GM03348 (cell line): ENCODE data around the gene WNK2.
"Not testable (repeated sequence)": the region's sequence is repeated elsewhere in the genome, so short reads cannot be mapped to it uniquely, and the experiment has no call there.

Source experiments
- DNase-seq: peaks from one replicate; pipeline ENCODE4 v3.0.0; 2012; ENCODE audit warnings: low spot score

Gene WNK2

DNA sequence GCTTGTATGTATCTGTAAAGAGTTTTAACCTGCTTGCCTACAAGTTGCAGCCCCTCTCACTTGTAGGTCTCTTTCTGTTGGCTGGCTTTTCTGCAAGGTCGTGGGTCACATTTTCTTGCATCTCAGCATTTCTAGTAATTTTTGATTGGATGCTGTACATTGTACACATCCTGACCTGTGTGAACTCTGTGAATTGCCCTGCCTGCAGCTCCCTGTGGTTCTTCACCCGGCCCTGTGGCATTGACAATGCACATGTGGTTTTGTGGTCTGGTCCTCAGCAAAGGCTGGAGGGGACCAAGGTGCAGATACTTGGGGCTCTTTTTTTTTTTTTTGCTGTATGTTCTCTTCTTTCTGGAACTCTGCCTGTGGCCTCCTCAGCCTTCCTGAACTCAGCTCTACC, 53.6 kb downstream of the WNK2 start:
- DNase-seq = no peak

DNA sequence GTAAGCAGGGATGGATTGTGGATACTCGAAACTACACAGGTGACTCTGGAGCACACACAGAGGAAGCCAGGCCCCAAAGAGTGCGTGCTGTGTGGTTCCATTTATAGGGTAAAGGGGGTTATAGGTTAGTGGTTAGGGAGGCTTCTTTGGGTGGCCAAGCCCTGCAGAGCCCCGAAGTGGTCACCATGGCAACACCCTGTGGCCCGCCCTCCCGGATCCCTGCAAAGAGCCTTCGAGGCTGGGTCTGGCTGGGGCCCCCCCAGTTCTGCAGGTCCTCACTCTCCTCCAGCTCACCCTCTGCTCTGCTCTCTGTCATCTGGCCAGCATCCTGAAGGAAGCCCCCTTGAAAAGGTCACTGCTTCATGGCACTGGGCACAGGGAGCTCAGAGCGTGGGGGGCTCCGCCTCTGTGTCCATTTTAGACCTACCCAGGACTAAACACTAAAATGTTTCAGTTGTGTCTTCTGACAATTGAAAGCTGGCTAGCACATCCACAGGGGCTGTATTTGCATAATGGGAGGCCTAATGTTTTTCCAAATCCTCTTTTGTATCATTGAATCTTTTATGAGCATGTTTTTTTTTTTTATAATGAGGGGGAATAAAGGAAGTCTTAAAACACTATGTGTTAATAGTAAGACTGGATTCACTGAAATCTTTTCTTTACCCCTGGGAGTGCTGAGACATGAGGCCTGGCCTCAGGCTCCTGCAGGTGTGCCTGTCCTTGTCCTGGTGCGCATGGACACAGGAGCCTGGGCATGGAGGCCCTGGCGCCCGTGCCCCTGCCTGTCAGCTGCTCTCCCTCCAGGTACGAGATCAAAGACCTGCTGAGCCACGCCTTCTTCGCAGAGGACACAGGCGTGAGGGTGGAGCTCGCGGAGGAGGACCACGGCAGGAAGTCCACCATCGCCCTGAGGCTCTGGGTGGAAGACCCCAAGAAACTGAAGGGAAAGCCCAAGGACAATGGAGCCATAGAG, 55.3 kb downstream of the WNK2 start:
- no peak for DNase-seq

DNA sequence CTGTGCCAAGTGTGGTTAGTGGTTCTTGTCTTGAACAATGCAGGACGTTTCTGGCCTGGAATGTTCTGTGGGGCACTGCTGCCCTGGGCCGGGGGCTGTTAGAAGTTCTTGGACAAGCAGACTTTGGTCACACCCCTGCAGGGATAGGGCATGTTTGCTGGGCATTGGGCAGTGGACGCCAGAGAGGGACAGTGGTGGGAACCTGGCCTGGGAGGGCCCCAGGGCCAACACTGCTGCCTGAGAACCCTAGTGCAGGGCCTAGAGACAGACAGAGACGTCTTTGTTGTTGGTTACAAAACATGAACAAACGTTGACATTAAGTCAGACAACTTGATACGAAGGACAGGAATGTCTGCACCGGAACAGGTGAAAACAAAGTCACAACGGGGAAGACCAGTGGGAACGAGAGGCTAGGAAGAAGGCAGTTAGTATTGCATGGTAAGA, 57.0 kb downstream of the WNK2 start:
- DNase-seq = no peak

DNA sequence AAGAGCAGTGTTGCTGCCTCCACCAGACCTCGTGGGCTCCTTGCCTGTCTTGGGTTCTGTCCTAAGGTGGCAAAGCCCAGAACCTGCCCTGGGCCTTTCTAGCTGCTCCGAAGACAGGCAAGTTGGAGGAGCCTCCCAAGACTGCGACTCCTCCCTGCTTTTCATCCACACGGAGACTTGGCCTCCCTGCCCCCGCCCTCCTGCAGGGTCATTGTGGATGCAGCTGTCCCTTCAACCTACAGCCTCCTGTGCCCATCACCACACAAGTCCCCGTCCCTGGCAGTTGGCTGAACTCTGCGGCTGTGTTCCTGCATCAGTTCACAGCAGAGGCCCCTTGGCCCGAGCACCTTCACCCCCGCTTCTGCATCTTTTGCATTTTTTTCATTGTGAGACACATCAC, 59.2 kb downstream of the WNK2 start:
- DNase-seq = no peak

DNA sequence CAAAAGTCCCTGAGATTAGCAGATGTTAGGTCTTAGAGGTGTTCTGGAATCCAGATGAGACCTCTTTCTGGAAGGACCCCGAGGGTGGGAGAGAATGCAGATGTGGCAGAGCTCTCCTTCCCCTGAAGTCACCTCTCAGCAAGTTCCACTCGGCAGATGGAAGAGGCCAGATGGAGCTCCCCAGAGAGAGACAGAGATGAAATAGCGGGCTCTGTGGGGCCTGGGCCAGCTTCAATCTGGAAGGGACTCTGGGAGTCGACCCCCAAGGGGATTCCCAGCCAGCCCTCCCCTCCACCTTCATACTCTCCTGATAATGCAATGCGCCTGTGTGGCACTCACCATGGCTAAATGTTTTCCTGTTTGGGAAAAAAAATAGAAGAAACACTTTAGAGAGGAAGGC, 60.2 kb downstream of the WNK2 start:
- DNase-seq = no peak

DNA sequence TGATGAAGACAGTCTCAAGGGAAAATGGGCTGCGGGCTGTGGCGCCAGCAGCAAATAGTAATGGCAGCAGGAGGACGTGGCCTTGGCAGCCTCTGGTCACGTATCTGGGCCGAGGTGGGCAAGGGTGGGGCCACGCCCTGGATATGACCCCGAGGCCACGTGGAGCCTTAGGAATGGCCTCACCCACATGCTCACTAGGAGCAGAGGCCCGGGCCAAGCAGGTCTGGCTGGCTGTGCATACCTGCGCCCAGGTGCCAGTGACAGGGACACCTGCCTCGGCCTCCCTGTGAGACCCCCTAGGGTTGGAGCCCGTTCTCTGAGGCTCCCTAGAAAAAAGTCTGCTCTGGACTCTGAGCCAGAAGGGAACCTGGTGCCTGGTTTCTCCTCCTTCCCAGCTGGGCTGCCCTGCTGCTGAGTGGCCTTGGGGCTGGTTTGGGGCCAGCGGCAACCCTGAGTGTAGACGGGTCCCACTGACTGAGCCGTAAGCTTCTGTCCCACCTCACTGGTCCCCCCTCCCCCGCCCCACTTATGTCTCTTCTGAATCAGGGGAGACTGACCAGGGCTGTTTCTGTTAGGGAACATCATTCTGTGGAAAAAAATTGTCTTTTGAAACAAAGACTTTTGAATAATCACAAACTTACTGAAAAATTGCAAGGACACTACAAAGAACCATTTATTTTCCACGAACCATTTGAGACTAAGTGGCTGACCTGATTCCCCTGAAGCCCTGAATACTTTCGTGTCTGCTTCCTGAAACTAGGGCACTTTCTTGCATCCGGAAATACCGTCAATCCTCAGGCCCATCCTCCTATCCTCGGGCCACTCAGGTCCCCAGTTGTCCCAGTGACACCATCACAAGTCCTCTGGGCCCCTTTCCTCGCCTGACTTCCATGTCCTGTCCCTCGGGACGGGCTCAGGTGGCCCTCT, 60.8 kb downstream of the WNK2 start:
- no peak for DNase-seq

DNA sequence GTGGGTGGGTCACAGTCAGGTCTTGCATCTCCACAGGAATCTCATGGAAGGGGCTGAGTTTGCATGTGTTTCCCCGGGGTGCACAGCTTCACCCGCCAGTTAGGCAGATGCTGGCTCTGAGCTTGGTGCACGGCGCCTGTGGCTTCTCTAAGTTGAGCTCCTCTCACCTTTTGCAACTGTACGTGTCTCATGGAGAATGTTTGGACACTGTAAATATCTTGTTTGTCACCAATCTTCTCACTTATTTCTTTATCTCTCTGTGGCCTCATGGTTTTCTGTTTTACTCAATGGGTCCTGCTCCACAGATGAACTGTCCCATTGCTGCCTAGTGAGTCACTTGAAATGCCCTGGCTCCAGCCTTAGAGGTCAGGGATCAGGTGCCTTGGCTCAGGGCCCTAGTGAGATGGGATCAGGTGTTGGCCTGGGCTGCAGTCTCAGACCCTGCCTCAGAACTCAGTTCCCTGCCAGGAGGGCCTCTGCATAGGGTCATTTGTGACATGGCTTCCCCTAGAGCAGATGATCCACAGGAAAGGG, 61.6 kb downstream of the WNK2 start:
- DNase-seq = no peak

DNA sequence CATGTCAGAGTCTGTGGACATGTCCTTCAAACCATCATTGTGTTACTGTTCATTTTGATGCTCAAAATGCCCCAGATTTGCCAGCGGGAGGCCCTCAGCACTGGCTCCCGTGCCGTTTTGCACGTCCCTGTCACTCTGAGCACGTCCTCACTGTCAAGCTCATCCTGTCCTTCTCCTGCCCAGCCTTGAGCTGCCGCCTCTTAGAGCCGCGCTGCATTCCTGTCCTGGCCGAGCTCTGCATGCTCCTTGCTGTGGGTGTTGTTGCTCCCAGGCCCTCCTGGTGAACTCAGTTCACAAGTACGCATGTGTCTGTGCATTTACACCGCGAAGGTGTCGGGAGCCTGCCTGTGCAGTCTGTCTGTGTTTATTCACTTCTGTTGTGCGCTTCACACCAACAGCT, 62.2 kb downstream of the WNK2 start:
- DNase-seq = no peak

DNA sequence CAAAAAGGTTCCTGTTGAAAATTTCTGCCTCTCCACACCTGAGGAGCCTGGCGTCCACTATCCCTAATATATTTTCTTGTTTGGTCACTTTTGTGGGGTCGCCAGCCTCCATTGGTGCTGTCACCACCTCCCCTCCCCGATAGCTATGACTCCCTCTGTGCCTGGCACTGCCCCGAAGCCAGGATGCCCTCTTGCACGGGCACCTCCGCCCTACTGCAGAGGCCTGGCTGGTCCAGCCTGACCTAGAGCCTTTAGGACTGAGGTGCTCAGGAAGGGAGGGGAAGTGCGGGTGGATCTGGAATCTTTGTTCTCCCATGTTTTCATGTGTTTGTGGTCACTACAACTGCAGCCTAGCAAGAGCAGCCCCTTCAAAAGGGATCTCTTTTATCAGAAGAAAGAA, 62.6 kb downstream of the WNK2 start:
- DNase-seq = no peak

DNA sequence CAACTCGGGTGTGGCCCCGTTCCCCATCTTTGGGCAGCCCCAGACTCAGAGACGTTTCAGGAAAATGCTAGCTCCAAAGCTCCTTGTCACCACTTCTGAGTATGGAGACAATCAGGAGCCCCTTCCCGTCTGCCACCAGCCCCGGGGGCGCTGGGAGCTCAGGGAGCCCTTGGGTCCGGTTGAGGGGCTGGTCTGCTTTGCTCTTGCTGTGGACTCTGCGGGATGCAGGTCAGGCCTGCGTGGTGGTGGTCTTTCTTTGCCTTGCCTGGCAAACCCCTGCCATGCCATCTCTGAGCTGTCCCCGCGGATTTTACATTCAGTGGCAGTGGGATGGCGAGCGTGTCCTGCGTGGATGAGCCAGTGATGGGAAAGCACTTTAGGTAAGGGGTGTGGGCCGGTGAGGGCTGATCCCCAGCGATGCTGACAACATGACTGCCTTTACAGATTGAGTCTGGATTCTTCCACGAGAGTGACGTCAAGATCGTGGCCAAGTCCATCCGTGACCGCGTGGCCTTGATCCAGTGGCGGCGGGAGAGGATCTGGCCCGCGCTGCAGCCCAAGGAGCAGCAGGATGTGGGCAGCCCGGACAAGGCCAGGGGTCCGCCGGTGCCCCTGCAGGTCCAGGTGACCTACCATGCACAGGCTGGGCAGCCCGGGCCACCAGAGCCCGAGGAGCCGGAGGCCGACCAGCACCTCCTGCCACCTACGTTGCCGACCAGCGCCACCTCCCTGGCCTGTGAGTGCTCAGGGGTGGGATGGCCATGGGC, 63.3 kb downstream of the WNK2 start:
- no peak for DNase-seq

DNA sequence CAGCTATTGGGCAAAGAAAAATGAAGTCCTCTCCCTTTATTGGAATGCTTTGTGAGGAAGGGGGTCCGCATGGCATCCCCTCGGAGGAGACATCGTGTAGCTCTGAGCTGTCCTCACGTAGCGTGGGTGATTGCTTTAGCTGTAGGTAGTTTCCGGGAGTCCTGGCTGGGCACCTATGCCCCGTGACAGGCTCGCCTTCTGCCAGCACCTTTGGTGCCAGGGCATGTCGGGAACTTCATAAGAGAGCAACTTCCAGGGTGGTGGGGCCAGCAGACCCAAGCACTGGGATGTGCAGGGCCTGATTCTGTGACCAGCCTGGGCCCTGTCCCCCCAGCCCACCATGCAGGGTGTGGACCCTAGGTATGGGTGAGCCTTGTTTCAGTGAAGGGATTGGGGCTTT, 64.0 kb downstream of the WNK2 start:
- no peak for DNase-seq

DNA sequence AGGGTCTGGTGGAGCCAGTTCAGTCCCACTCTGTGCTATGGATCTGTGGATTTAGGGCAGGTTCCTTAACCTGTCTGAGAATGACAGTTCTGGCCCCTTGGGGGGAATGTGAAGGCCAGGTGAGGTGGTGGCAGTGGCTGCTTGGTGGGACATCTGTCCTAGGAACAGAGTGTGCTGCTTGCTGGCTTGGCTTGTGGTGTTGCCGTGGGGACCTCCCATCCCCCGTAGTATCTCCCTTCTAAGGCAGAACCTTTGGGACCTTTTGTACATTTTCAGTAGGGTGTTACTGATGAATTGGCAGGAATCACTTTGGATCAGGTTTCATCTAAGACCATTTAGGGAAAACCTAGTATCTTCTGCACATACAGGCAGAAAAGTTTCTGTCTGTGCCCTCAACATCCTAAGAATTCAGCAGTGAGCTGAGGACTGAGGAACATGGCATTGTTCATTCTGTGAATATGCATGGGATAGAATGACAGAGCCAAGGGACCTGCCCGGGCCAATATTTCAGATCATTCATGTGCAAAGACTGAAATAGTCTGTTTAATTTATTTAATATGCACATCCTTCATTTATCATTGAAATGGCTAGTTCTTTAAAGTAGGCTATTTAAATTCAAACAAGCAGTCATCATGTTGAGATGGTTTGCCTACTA, 64.6 kb downstream of the WNK2 start:
- no peak for DNase-seq

DNA sequence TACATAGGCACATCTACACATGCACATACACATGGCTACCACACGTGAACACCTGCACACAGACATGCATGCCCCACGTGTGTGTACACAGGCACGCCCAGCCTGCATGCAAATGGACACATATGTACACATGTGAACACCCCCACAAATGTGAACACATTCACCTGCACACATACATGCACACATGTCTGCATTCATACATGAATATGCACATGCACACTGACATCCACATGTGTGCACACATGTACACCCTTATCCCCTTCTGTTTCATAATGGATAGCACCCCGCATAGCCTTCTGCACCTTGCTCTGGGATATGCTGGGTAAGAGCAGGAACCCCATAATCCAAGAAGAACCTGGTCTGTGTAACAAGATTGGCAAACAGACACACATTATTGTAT, 66.2 kb downstream of the WNK2 start:
- no peak for DNase-seq

DNA sequence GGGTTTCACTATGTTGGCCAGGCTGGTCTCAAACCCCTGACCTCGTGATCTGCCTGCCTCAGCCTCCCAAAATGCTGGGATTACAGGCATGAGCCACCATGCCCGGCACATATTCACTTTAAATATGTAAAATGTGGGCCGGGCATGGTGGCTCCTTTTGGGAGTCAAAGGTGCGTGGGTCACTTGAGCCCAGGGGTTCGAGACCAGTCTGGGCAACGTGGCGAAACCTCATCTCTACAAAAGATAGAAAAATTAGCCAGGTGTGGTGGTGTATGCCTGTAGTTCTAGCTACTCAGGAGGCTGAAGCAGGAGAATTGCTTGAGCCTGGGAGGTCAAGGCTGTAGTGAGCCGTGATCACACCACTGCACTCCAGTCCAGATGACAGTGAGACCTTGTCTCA, 67.4 kb downstream of the WNK2 start:
- not testable (repeated sequence) for DNase-seq

DNA sequence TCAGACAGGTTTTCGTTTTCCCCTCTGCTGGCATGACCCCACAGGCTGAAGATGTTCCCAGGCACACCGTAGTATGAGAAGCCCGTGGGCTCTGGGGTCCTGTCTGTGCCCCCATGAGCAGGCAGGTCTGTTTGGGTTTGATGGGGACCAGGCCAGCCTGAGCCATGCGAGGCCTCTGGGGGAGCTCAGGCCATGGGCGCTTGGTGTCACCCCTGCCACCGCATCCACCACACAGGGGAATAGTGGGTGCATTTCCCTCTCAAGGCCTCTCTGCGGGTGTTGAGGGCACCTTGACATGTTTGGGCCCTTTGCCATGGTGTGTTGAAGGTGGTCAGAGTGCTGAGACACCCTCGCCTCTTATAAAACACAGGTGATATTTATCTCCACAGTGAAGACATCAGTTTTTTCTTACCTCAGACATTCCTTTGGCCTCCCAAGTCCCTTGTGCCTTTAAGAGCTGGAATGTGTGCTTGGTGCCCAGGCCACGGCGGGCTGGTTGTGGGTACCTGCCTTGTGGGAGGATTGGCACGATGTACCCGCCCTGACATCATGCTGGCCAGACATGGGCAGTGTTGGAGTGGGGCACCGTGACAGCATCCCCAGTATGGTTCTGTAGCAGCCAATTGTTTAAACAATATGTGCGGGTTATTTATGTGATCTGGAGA, 68.3 kb downstream of the WNK2 start:
- no peak for DNase-seq

DNA sequence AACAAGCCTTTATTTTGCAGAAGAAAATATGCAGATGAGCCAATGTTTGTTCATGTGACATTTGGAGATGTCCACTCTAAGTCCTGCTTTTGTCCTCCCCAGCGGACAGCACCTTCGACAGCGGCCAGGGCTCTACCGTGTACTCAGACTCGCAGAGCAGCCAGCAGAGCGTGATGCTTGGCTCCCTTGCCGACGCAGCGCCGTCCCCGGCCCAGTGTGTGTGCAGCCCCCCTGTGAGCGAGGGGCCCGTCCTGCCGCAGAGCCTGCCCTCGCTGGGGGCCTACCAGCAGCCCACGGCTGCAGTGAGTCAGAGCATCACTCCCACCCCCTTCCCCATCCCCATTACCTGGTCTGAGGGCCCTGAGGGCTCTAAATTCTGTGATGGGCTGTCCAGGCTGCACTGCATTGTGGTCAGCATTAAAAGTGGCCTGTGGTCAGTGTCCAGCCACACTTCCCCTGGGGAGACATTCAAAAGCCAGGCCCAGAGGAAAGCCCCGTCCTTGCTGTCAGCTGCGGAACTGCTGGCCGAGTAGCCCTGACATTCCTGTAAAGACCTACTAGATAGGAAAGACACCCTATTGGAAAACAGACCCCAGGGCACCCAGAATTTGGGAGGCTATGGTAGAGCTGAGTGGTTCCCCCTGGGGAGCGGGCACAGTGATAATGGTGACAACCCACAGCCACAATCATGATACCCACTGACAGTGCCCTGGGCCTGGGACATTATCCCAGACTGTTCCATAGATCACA, 69.0 kb downstream of the WNK2 start:
- no peak for DNase-seq

DNA sequence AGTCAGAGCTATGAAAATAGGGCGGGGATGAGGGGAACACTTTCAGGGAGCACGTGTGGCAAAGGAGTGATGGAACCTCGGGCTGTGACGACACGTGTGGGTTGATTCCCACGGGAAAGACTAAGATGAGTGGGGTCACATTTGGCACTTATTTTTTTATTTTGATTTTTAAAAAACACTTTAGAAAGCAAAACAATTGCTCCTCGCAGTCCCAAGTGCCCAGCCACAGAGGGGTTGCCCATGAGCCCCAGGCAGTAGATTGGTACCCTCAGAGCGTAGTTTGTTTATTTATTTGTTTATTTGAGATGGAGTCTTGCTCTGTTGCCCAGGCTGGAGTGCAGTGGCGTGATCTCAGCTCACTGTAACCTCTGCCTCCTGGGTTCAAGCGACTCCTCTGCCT, 69.7 kb downstream of the WNK2 start:
- DNase-seq = no peak

DNA sequence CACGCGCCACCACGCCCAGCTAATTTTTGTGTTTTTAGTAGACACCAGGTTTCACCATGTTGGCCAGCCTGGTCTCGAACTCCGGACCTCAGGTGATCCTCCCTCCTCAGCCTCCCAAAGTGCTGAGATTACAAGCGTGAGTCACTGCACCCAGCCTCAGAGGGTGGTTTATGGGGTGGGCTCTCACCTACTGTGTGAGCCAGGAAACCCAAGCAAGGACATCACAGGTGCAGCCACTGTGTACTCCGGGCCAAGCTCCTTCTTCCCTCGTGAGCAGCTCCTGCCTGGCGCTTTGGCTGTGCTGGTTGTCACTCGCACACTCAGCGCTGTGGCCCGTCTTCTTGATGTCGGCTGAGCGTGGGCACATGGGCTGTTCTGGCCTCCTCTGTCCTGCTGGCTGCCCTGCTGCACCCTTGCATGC, 70.1 kb downstream of the WNK2 start:
- DNase-seq = no peak

DNA sequence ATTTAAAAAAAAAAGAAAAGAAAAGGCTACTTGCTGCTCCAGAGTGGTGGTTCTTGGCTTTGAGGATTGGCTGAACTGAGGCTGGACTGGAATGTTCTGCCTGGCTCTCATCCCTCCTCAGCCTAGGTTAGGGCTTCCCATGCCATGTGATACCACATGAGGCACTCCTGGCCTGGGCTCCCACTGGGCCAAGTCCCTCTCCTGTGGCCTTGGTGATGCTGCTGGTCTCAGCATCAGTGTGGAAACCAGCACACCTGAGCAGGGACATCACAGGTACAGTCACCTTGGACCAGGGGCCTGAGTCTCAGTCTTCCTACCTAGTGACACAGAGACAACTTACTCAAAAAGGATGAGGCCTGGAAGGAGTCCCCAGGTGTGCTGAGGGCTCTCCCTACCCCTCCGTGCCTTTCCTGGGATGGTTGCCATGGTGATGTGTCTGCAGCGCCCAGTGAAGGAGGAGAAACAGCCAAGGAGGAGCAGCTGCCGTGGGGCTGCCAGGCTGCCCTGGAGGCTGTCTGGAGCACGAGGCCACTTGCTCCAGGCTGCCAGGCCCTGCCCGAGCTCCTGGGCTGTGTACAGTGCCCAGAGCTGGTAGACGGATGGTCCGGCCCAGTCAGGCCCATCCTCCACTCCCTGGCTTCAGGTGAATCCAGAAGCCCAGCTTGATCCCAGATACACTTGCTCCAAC, 71.0 kb downstream of the WNK2 start:
- no peak for DNase-seq
